A549 (cell line): ENCODE results near the gene CTIF. TPM values are rescaled to one million over a fixed set of nuclear protein-coding genes. Genes with fewer than 3 reads are reported as not detected.

Experiments used
- ATAC-seq, 2 experiments: fragments of 200-7000 bp in 1 of 2; fragments of >200 bp in 1 of 2; cut with Nextera tagmentation in 1 of 2; cut with Tn5 transposase in 1 of 2; 3 replicates each; pipeline versions ENCODE4 v1.8.0 to v1.9.1; 2018 to 2020; ENCODE audit warnings: mild to moderate bottlenecking in 1 of 2, moderate library complexity in 1 of 2
- CTCF ChIA-PET: fragments of 300-600 bp; sonication (Branson Sonifier 250); formaldehyde crosslinking; extraction: SDS; loops from one replicate; lab custom pipeline; 2021; ENCODE audit warnings: antibody characterized with exemption, inconsistent platforms; lab: Yijun Ruan, JAX
- POLR2A ChIA-PET: fragments of 350-600 bp; formaldehyde crosslinking; extraction: SDS; loops from one replicate; lab custom pipeline; 2021; ENCODE audit warnings: antibody characterized with exemption, inconsistent platforms; lab: Yijun Ruan, JAX
- DNase-seq, 2 experiments: peaks; one replicate each; pipeline versions ENCODE4 v3.0.0 to v3.0.0-alpha.2; 2011 to 2016; ENCODE audit warnings: low read depth in 1 of 2, low spot score in 1 of 2
- FAIRE-seq: peaks from 2 replicates; lab custom pipeline; 2011; peaks lifted over from hg19 to GRCh38; lab: Jason Lieb, UNC
- H3K27ac ChIP-seq, 2 experiments: fragments of >200 bp; sonication (Bioruptor Twin); formaldehyde crosslinking; 3 replicates each; pipeline ENCODE4 v1.5.1; 2016 to 2017
- H3K4me1 ChIP-seq: fragments of >200 bp; sonication (Bioruptor Twin); formaldehyde crosslinking; 3 replicates; pipeline ENCODE4 v1.6.1; 2016
- H3K4me2 ChIP-seq: fragments of >200 bp; sonication (Bioruptor Twin); formaldehyde crosslinking; 3 replicates; pipeline ENCODE4 v1.6.1; 2016
- H3K4me3 ChIP-seq: fragments of >200 bp; sonication (Bioruptor Twin); formaldehyde crosslinking; 3 replicates; pipeline ENCODE4 v1.5.1; 2016
- H3K9me3 ChIP-seq: fragments of >200 bp; sonication (Bioruptor Twin); formaldehyde crosslinking; 3 replicates; pipeline ENCODE4 v1.6.1; 2016
- BHLHE40 ChIP-seq: IDR thresholded peaks from 2 replicates; pipeline ENCODE4 v1.6.1; 2012; ENCODE audit warnings: low read depth, low read length, inconsistent platforms
- CBX2 ChIP-seq: fragments of 200-600 bp; sonication (generic); IDR thresholded peaks from 2 replicates; pipeline ENCODE4 v1.6.1; 2016; ENCODE audit warnings: low read depth, mild to moderate bottlenecking, borderline replicate concordance
- CTCF ChIP-seq: fragments of >200 bp; sonication (Bioruptor Twin); formaldehyde crosslinking; IDR thresholded peaks from 3 replicates; pipeline ENCODE4 v1.5.1; 2016
- EHF ChIP-seq: fragments of 250-450 bp; sonication (Bioruptor Pico); IDR thresholded peaks from 2 replicates; pipeline ENCODE4 v1.5.0; 2020; ENCODE audit warnings: mild to moderate bottlenecking
- EP300 ChIP-seq, 2 experiments: fragments of >200 bp; sonication (Bioruptor Twin); formaldehyde crosslinking; IDR thresholded peaks; 2 replicates in 1 of 2; 3 replicates in 1 of 2; pipeline ENCODE4 v1.6.1; 2016 to 2017
- FOSL2 ChIP-seq, 2 experiments: fragments of 450-650 bp in 1 of 2; fragments of >200 bp in 1 of 2; sonication (Bioruptor Twin) in 1 of 2; formaldehyde crosslinking; IDR thresholded peaks; 2 replicates each; pipeline versions ENCODE4 v1.5.0 to v1.6.1; 2016 to 2020; ENCODE audit warnings: mild to moderate bottlenecking in 1 of 2, moderate library complexity in 1 of 2
- HOXB5 ChIP-seq: fragments of 250-450 bp; sonication (Bioruptor Pico); IDR thresholded peaks from 2 replicates; pipeline ENCODE4 v1.5.0; 2020; ENCODE audit warnings: mild to moderate bottlenecking, moderate library complexity
- JUN ChIP-seq, 2 experiments: fragments of >200 bp; sonication (Bioruptor Twin); formaldehyde crosslinking; IDR thresholded peaks; 2 replicates in 1 of 2; 3 replicates in 1 of 2; pipeline ENCODE4 v1.6.1; 2016 to 2017
- KDM5A ChIP-seq: fragments of 200-600 bp; sonication (generic); IDR thresholded peaks from 2 replicates; pipeline ENCODE4 v1.6.1; 2016; ENCODE audit warnings: antibody characterized with exemption, mild to moderate bottlenecking
- MAFK ChIP-seq: fragments of 450-650 bp; IDR thresholded peaks from 2 replicates; pipeline ENCODE4 v1.6.1; 2014; ENCODE audit not compliant: partially characterized antibody
- MAX ChIP-seq: IDR thresholded peaks from 2 replicates; pipeline ENCODE4 v1.6.1; 2012
- PBX3 ChIP-seq: IDR thresholded peaks from 2 replicates; pipeline ENCODE4 v1.6.1; 2012
- RAD21 ChIP-seq, 2 experiments: fragments of >200 bp in 1 of 2; sonication (Bioruptor Twin) in 1 of 2; formaldehyde crosslinking in 1 of 2; IDR thresholded peaks in 1 of 2; conservative IDR thresholded peaks in 1 of 2; 2 replicates in 1 of 2; 3 replicates in 1 of 2; pipeline ENCODE4 v1.6.1; 2012 to 2018; ENCODE audit warnings: inconsistent platforms in 1 of 2
- RCOR1 ChIP-seq: fragments of 150-350 bp; IDR thresholded peaks from 2 replicates; pipeline ENCODE4 v1.6.1; 2014; ENCODE audit warnings: antibody characterized with exemption, low read length, low read depth
- REST ChIP-seq: fragments of 200-600 bp; sonication (generic); IDR thresholded peaks from 2 replicates; pipeline ENCODE4 v1.6.1; 2016; ENCODE audit warnings: antibody characterized with exemption, mild to moderate bottlenecking, moderate library complexity
- RNF2 ChIP-seq: fragments of 200-600 bp; sonication (generic); IDR thresholded peaks from 2 replicates; pipeline ENCODE4 v1.6.1; 2016; ENCODE audit warnings: low read depth, mild to moderate bottlenecking, antibody characterized with exemption, moderate library complexity, borderline replicate concordance
- SMC3 ChIP-seq: fragments of >200 bp; sonication (Bioruptor Twin); formaldehyde crosslinking; IDR thresholded peaks from 3 replicates; pipeline ENCODE4 v1.6.1; 2018; ENCODE audit warnings: inconsistent platforms
- SREBF2 ChIP-seq: fragments of 450-650 bp; IDR thresholded peaks from 2 replicates; pipeline ENCODE4 v1.6.1; 2014; ENCODE audit warnings: mild to moderate bottlenecking, moderate library complexity
- USF2 ChIP-seq: fragments of 450-650 bp; IDR thresholded peaks from 2 replicates; pipeline ENCODE4 v1.6.1; 2014; ENCODE audit warnings: antibody characterized with exemption
- WGBS: methylation state at CpG from one replicate; pipeline ENCODE4 v1.1.6; 2017; ENCODE audit errors: missing lambda C conversion rate; 5-methylcytosine and 5-hydroxymethylcytosine counted together
- polyA plus RNA-seq, 4 experiments: library from polyadenylated mRNA; depleted of rRNA in 3 of 4; stranded (reverse); fragments of >200 nt; fragmentation: RNase III in 1 of 4; extraction: RNeasy Plus Mini Kit Qiagen cat#74134 plus additional on column Dnase treatment in 1 of 4; gene quantifications; 2 replicates in 3 of 4; 3 replicates in 1 of 4; pipeline ENCODE4 v1.2.3, GENCODE V29; 2011 to 2017

CTIF gene
- polyA plus RNA-seq, 2 of the 4 experiments (the other 2 are of a cell fraction), result 17.0 to 24.7 TPM

GRCh38 chr18:48665654-48666053, 126.8 kb downstream of the CTIF start:
- ATAC-seq (no peak), FAIRE-seq (no peak), DNase-seq (no peak)
- Histone ChIP-seq H3K4me3 (no peak overlapping the region), H3K4me2 (no peak overlapping the region), H3K4me1 (peaks cover 38% of the 10 kb centered on the region), H3K9me3 (no peaks in the 10 kb centered on the region), H3K27ac (no peak overlapping the region)
- no peak for TF ChIP-seq PBX3
- CTCF ChIA-PET, result no interaction called here
- POLR2A ChIA-PET, result no interaction called here

- 86% methylated on average over 3 of the region's 4 CpGs for WGBS
- no peak for DNase-seq
- H3K27ac ChIP-seq, result no peak overlapping the region
- H3K4me3 ChIP-seq, result no peak overlapping the region
- H3K9me3 ChIP-seq, result peaks cover 6% of the 10 kb centered on the region; the same call in 2 of the 3 replicates
- TF ChIP-seq RCOR1 (no peak), REST (no peak), HOXB5 (CRISPR knock-in tag) (no peak), PBX3 (no peak), EP300 (IDR thresholded peaks at IDR 0.05) (no peak), KDM5A (no peak), EHF (CRISPR knock-in tag) (no peak), BHLHE40 (no peak)
- TF ChIP-seq, all 56 proteins: peak for 0
- no peak for ATAC-seq
- Histone ChIP-seq H3K4me1 (peaks cover 28% of the 10 kb centered on the region), H3K4me2 (no peak overlapping the region)
- CTCF ChIA-PET, result interaction anchor here (0.9 to 2.5 kb wide), 3 partner anchors 10 to 203 kb away, joined by 3 to 18 read pairs (median 3); no protein-coding TSS in a partner anchor
- POLR2A ChIA-PET, result no interaction called here
- no peak for FAIRE-seq
Measured at GRCh38 chr18:48666613-48667012, 127.8 kb downstream of the CTIF start.

GRCh38 chr18:48667276-48668254, 128.7 kb downstream of the CTIF start:
- Histone ChIP-seq H3K27ac (peak overlapping the region in 1 of 2 experiments; percentile 22; a peak in 3 of 6 replicates), H3K4me3 (no peak overlapping the region), H3K9me3 (peaks cover 6% of the 10 kb centered on the region; the same call in 2 of the 3 replicates), H3K4me2 (no peak overlapping the region), H3K4me1 (peaks cover 20% of the 10 kb centered on the region)
- FAIRE-seq, result no peak
- WGBS, result 87% methylated on average over 6 of the region's 13 CpGs
- ChIA-PET CTCF (interaction anchor here (0.9 to 2.5 kb wide), 5 partner anchors 11 to 204 kb away, joined by 3 to 18 read pairs (median 4); no protein-coding TSS in a partner anchor), POLR2A (no interaction called here)
- peak in 1 of 2 experiments; percentile 16 for DNase-seq
- ATAC-seq, result peak; percentile 66 to 82; a peak in 5 of 6 replicates
- peak; percentile 43 to 46 for TF ChIP-seq RAD21 (conservative IDR thresholded peaks at IDR 0.05 in 1 of 2, IDR thresholded peaks at IDR 0.05 in 1 of 2)
- no peak for TF ChIP-seq CBX2
- TF ChIP-seq MAFK, result no peak
- TF ChIP-seq MAX, result no peak
- TF ChIP-seq CTCF, result 0 out of 3 replicates have a peak, but pooled peaks have one; percentile 10
- TF ChIP-seq KDM5A, result no peak
- no peak for TF ChIP-seq EP300 (IDR thresholded peaks at IDR 0.05)
- TF ChIP-seq BHLHE40, result no peak
- peak; percentile 21; the same call in 1 of the 3 replicates for TF ChIP-seq SMC3
- no peak for TF ChIP-seq USF2
- no peak for TF ChIP-seq FOSL2 (IDR thresholded peaks at IDR 0.05)
- no peak for TF ChIP-seq FOSL2 (CRISPR knock-in tag; IDR thresholded peaks at IDR 0.05)
- TF ChIP-seq JUN (IDR thresholded peaks at IDR 0.05), result no peak
- TF ChIP-seq RNF2, result no peak
- no peak for TF ChIP-seq HOXB5 (CRISPR knock-in tag)
- TF ChIP-seq SREBF2, result no peak
